GM18498 (cell line): ENCODE measurements around the gene KCNMA1.

Source experiments
- ATAC-seq: cut with Tn5 transposase; IDR thresholded peaks from one replicate; pipeline ENCODE4 v1.9.1; 2021; ENCODE audit warnings: mild to moderate bottlenecking, moderate library complexity; ENCODE audit not compliant: unreplicated experiment

Gene KCNMA1

DNA sequence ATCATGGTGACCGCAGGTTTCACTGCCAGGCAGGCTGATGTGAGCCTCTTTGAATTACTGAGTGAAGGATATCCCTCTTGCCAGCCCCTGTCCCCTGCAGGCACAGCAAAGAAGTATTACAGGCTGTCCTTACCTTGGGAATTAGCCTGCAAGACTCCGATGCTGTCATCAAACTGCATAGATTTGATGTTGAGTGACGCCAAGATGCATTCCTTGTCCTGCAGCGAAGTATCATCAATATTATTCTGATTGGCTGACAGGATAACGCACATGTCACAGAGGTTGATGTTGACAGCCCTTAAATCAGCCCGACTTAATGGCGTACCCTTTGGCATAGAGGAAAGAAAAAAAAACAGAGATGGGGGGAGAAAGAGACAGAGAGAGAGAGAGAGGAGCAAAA lies 693.0 kb downstream of the KCNMA1 start:
- ATAC-seq = no peak

GRCh38 chr10:76942628-76943416 lies 694.8 kb downstream of the KCNMA1 start:
- ATAC-seq = no peak

- no peak for ATAC-seq
These were observed 697.6 kb downstream of the KCNMA1 start for GRCh38 chr10:76939933-76940468.

DNA sequence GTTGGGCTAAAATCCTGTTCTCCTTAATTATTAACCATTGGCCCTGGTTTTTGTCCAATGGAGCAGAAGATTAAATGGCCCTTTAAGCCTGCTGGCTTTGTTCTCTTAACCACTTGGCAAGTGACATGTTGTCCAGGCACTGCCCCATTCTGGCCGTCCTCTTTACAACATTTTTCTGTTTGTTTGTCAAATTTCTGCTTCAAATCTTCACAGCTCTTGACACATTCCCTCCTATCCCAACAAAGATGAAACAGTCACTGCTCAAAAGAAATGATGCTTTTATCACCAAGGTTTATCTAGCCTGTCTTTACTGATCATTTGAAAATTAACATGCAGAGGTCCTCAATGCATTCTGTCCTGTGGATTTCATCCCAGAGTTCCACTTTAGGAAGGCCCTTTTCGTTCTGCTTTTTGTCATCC lies 700.4 kb downstream of the KCNMA1 start:
- no peak for ATAC-seq

- no peak for ATAC-seq
These were observed 701.5 kb downstream of the KCNMA1 start for GRCh38 chr10:76935941-76936613.

DNA sequence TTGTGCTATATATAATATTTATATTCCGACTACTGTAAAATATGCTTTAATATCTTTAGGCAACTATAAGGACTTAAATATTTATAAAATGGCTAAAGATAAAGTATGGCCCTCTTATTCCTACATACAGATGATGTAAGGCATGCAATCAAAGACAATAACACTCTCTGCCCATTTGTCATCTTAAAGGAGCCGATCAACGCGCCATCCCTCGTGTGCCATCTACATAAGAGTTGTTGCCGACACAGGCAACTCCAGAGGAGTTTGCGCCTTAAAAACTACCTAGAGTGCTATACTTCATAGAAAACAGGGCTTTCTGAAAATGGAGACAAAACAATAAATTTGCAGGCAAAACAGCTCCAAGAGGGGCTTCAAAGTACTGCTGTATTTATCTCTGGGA lies 709.0 kb downstream of the KCNMA1 start:
- no peak for ATAC-seq

GRCh38 chr10:76925636-76926405 lies 711.8 kb downstream of the KCNMA1 start:
- no peak for ATAC-seq

GRCh38 chr10:76922666-76923065 lies 714.9 kb downstream of the KCNMA1 start:
- no peak for ATAC-seq

DNA sequence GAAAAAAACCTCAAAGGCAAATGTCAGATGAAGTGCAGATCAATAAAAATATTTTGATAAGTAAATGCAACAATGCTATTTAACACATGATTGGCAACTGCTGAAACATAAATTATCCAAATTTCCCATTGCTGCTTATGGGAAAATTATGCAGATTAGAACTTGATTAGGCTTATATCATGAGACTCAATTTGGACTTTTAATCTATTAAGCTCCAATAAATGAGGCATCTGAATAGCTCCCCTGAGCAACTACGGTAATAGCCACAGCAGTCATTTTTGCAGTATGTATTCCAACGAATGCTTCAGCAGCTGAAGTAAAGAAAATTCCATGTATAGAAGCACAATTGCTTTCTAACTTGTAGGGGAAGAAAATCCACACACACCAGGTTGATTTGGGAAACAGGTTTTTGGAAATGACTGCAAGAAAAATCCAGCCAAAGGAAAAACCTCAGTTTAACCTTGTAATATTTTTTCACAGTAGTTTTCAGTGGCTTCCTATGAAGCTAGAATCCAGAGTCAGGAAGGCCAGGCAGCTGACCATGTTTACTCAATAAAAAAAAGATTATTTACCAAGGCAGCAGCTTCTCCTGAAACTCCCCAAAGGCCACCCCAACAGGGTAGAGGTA lies 716.1 kb downstream of the KCNMA1 start:
- ATAC-seq = no peak

- no peak for ATAC-seq
These were observed 717.0 kb downstream of the KCNMA1 start for GRCh38 chr10:76920581-76920980.

DNA sequence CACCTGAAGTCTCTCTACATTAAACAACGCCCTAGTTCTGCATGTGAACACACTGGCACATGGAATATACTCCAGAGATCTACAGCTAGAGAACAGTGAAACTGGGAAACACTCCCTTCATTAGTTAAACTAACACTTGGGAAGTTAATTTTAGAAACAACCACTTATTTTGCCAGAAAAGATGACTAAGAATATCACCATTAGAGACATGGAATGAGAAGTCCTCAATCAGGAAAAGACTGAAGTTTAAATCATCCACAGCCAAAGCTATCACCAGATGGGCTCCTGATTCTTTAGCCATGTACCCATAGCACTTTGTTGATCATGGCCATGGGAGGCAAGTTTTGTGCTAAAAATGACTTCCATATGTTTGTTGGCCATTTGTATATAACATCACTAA lies 719.5 kb downstream of the KCNMA1 start:
- no peak for ATAC-seq

DNA sequence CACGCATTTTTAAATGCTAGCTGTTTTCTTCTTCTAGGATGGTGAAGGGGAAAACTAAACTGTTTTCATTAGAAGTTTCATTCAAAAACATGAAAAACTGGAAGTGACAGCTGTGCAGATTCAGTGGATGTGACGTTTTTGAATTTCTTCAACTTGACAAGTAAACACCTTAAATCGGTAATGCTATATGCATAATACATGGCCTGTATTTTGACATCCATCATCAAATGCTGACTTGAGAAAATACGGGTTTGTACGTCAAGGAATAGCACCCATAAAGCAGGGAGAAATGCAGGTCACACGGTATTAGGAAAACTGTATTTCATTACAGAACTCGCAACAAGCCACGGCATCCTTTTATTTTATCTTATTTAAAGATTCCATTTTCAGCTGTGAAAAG lies 720.5 kb downstream of the KCNMA1 start:
- ATAC-seq = no peak

DNA sequence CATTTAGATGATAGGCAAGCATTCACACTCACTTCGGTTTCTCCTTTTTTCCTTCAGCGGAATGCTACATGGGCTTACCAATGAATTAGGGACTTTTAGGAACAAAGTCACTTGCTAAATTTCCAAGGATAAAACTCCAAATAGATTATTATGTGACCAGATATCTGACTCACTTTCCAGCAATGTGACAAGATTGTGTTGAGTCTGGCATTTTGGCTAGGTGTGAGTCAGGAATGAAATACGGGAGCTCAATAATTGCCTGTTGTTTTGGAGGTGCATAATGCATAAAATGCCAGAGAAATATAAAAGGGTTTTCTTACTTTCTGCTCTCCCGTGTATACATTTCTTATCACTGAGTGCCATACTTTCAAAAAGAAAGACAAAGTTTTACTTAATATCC lies 721.1 kb downstream of the KCNMA1 start:
- ATAC-seq = no peak

DNA sequence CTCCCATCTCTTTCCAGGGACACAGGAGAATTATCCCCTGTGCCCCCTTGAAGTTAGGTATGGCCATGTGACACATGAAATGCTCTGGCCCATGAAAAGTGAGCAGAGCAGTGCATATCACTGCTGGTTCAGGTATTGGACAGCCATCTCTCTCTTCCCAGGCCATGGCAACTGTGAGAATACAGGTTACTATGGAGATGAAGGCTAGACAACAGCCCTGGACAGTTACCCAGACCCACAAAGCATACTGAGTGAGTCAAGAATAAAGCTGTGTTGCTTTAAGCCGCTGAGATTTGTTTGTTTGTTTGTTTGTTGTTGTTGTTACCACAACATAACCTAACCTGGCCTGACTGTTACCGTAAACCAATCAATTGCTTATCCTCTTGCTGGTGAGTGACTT lies 722.3 kb downstream of the KCNMA1 start:
- ATAC-seq = no peak

DNA sequence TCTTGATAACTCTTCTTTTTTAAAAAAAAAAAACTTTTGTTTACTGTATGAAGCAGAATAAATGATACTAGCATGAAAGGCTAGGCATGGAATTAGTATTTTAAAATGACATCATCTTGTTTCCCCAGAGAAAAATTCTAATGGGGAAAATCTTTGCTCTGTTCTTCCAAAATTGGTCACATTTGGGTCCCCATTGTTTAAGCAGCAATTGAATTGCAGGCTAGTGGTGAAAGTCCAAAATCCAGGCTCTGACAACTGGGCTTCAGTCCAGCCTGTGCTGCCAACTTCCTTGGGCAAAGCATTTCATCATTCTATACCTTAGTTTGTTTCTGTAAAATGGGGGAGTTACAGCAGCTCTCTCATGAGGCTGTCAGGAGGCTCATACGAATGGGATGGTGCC lies 726.4 kb downstream of the KCNMA1 start:
- no peak for ATAC-seq

DNA sequence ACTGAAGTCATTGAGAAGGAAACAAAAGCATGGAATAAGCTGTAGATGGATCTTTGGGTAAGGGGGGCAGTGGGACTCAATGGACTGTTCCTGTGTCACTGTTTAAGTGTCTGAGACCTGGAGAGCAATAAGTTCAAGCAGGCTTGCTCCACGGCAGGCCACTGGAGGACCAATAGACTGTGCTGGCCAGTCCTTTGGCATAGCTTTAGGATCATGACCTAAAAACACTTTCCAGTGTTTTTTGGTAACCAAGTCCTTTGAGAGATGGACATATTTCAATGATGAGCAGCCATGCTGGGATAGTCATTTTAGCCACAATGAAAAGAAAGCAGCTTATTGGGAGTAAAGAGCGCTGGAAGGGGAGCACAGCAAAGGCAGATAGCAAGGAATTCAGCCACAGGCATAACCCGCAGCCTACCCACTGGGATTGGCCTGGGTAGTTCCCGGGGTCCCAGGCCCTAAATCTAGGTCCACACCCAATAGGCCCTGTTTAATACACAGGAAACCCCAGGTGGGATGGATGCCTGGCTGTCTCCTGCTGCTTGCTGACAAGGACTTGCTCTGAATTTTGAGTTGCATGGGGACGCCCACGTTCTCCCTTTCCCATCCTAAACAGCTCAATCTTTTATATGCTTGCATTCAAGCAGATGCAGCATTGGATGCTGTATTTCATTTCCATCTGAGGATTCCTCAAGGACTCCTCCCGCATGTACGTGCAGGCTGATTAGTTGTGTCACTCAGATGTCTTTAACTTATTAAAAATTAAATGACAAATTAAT lies 727.2 kb downstream of the KCNMA1 start:
- no peak for ATAC-seq

GRCh38 chr10:76906256-76906655 lies 731.4 kb downstream of the KCNMA1 start:
- no peak for ATAC-seq

DNA sequence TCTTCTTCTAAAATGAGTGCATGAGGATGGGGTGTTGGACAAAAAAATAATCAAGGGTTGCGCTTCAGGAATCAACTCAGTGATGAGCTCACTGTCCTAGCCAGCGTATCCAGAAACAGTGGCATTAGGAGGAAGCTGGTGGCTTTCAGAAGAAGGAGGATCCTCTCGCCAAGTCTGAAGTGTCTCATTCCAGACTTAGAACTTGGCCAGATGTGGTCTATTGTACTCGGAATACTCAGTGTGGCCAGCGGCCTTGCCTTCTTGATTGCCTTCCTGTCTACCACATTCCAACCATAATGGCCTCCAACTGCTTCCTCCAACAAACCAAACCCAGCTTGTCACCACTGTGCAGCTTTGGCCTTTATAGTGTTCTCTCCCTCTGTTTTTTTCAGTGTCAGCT lies 732.4 kb downstream of the KCNMA1 start:
- ATAC-seq = no peak

- no peak for ATAC-seq
These were observed 734.1 kb downstream of the KCNMA1 start for GRCh38 chr10:76903387-76903945.

- ATAC-seq = no peak
These were observed 734.7 kb downstream of the KCNMA1 start for GRCh38 chr10:76902949-76903348.
